HEK293T (cell line): ENCODE measurements around the gene PDE6G.

Experiments
- ARNT ChIP-seq: fragments of 450-650 bp; IDR thresholded peaks from 2 replicates; pipeline ENCODE4 v1.6.1; 2017; ENCODE audit warnings: mild to moderate bottlenecking
- ELF4 ChIP-seq: fragments of 450-650 bp; IDR thresholded peaks from 2 replicates; pipeline ENCODE4 v1.6.1; 2017; ENCODE audit warnings: antibody characterized with exemption
- FOXA1 ChIP-seq: fragments of 450-650 bp; IDR thresholded peaks from 2 replicates; pipeline ENCODE4 v1.6.1; 2016; ENCODE audit warnings: mild to moderate bottlenecking
- FOXK2 ChIP-seq: fragments of 450-650 bp; IDR thresholded peaks from 2 replicates; pipeline ENCODE4 v1.6.1; 2016; ENCODE audit warnings: mild to moderate bottlenecking
- HDGF ChIP-seq: fragments of 450-650 bp; IDR thresholded peaks from 2 replicates; pipeline ENCODE4 v1.6.1; 2017; ENCODE audit warnings: antibody characterized with exemption, borderline replicate concordance
- L3MBTL2 ChIP-seq: fragments of 450-650 bp; conservative IDR thresholded peaks from 2 replicates; pipeline ENCODE4 v1.6.1; 2016; ENCODE audit warnings: mild to moderate bottlenecking
- LEF1 ChIP-seq: fragments of 450-650 bp; IDR thresholded peaks from 2 replicates; pipeline ENCODE4 v1.6.1; 2017; ENCODE audit warnings: mild to moderate bottlenecking, borderline replicate concordance
- PKNOX1 ChIP-seq: fragments of 450-650 bp; IDR thresholded peaks from 2 replicates; pipeline ENCODE4 v1.6.1; 2016
- SP1 ChIP-seq: fragments of 450-650 bp; IDR thresholded peaks from 2 replicates; pipeline ENCODE4 v1.6.1; 2017
- TARDBP ChIP-seq: fragments of 450-650 bp; IDR thresholded peaks from 2 replicates; pipeline ENCODE4 v1.6.1; 2016

DNA sequence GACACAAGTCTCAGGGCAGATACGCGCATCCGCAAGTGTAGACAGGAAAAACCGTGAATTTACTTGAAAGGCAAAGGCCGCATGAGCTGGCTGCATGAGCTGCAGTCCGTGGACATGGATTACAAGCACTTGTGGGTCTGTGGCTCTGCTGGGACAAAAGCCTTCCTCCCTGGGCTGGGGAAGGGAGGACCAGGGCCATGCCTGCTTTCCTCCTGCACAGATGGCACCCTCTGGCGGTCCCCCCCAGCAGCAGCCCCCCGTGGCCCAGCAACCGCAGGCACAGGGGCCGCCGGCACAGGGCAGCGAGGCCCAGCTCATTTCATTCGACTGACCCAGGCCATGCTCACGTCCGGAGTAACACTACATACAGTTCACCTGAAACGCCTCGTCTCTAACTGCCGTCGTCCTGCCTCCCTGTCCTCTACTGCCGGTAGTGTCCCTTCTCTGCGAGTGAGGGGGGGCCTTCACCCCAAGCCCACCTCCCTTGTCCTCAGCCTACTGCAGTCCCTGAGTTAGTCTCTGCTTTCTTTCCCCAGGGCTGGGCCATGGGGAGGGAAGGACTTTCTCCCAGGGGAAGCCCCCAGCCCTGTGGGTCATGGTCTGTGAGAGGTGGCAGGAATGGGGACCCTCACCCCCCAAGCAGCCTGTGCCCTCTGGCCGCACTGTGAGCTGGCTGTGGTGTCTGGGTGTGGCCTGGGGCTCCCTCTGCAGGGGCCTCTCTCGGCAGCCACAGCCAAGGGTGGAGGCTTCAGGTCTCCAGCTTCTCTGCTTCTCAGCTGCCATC is 45.1 kb upstream of the PDE6G start:
- TF ChIP-seq L3MBTL2 (no peak), FOXA1 (no peak), FOXK2 (no peak), LEF1 (no peak), SP1 (no peak), HDGF (no peak), ELF4 (no peak), PKNOX1 (no peak), TARDBP (no peak), ARNT (no peak)
